Activated CD4-positive, alpha-beta T cell treated with anti-CD3 and anti-CD28 coated beads, Interleukin-2, amount 10 ng/mL, durations not matched to agents 7 days and 5 days (primary cell): ENCODE results near the gene SNX8. TPM values are rescaled to one million over a fixed set of nuclear protein-coding genes. Genes with fewer than 3 reads are reported as not detected.
"Not testable (repeated sequence)": the region's sequence is repeated elsewhere in the genome, so short reads cannot be mapped to it uniquely, and the experiment has no call there.

Experiments used
- CTCF ChIA-PET: fragments of 350-600 bp; sonication (Branson Sonifier 250); formaldehyde crosslinking; loops from one replicate; lab custom pipeline; 2021; ENCODE audit warnings: antibody characterized with exemption; lab: Charles Lee
- POLR2A ChIA-PET: fragments of 350-600 bp; sonication (Branson Sonifier 250); formaldehyde crosslinking; loops from one replicate; lab custom pipeline; 2021; ENCODE audit warnings: antibody characterized with exemption; lab: Charles Lee
- DNase-seq: peaks from one replicate; pipeline ENCODE4 v3.0.0-alpha.2; 2020
- H3K27ac Mint-ChIP-seq: one replicate; pipeline ENCODE4 v1.8.0; 2021; ENCODE audit warnings: mild to moderate bottlenecking, moderate library complexity, mixed read lengths
- H3K27me3 Mint-ChIP-seq: one replicate; pipeline ENCODE4 v1.8.0; 2021; ENCODE audit warnings: mixed read lengths
- H3K36me3 Mint-ChIP-seq: one replicate; pipeline ENCODE4 v1.8.0; 2021; ENCODE audit warnings: low read depth, mixed read lengths
- H3K4me1 Mint-ChIP-seq: one replicate; pipeline ENCODE4 v1.8.0; 2021; ENCODE audit warnings: mixed read lengths
- H3K4me3 Mint-ChIP-seq: one replicate; pipeline ENCODE4 v1.8.0; 2021; ENCODE audit warnings: mild to moderate bottlenecking, moderate library complexity, mixed read lengths
- H3K9me3 Mint-ChIP-seq: one replicate; pipeline ENCODE4 v1.8.0; 2021; ENCODE audit warnings: mixed read lengths
- total RNA-seq, 2 experiments: library from RNA; stranded (reverse); gene quantifications; one replicate each; pipeline ENCODE4 v1.2.3, GENCODE V29; 2021

SNX8 gene
- total RNA-seq, 2 experiments from 2014 or later: 27.2 to 28.0 TPM

- ChIA-PET CTCF (interaction anchor here (1.4 kb wide), 1 partner anchor 20 kb away, joined by 5 read pairs; no protein-coding TSS in a partner anchor), POLR2A (no interaction called here)
- DNase-seq: no peak
- peaks cover 7% of the 10 kb centered on the region for H3K4me1 Mint-ChIP-seq
- no peak overlapping the region for H3K4me3 Mint-ChIP-seq
- no peaks in the 10 kb centered on the region for H3K9me3 Mint-ChIP-seq
- no peak overlapping the region for H3K27ac Mint-ChIP-seq
- no peaks in the 10 kb centered on the region for H3K27me3 Mint-ChIP-seq
- no peaks in the 10 kb centered on the region for H3K36me3 Mint-ChIP-seq
These were observed 3.5 kb upstream of the SNX8 start for GRCh38 chr7:2317556-2318293.

DNA sequence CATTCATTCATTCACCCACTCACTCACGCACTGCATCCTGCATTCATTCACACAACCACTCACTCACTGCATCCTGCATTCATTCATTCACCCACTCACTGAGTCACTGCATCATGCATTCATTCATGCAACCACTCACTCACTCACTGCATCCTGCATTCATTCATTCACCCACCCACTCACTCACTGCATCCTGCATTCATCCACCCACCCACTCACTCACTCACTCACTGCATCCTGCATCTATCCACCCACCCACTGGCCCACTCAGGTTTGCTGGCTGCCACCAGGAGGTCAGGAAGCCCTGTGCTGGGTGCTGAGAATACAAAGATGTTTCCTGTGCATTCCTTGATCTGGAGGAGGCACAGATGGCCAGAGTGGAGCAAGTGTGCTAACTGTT is 2.3 kb upstream of the SNX8 start:
- H3K27me3 Mint-ChIP-seq: no peaks in the 10 kb centered on the region
- H3K9me3 Mint-ChIP-seq: no peaks in the 10 kb centered on the region
- DNase-seq: no peak
- no peaks in the 10 kb centered on the region for H3K36me3 Mint-ChIP-seq
- no peak overlapping the region for H3K4me3 Mint-ChIP-seq
- ChIA-PET POLR2A (no interaction called here), CTCF (interaction anchor here (1.4 kb wide), 1 partner anchor 21 kb away, joined by 5 read pairs; no protein-coding TSS in a partner anchor)
- peaks cover 13% of the 10 kb centered on the region for H3K4me1 Mint-ChIP-seq
- H3K27ac Mint-ChIP-seq: no peak overlapping the region

DNA sequence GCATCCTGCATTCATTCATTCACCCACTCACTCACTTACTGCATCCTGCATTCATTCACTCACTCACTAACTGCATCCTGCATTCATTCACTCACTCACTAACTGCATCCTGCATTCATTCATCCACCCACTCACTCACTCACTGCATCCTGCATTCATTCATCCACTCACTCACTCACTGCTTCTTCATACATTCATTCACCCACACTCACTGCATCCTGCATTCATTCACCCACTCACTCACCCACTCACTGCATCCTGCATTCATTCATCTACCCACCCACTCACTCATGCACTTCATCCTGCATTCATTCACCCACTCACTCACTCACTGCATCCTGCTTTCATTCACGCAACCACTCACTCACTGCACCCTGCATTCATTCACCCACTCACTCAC is 1.5 kb upstream of the SNX8 start:
- Mint-ChIP-seq H3K36me3 (no peaks in the 10 kb centered on the region), H3K9me3 (no peaks in the 10 kb centered on the region), H3K4me1 (peaks cover 13% of the 10 kb centered on the region), H3K4me3 (no peak overlapping the region), H3K27me3 (no peaks in the 10 kb centered on the region), H3K27ac (no peak overlapping the region)
- DNase-seq: no peak
- POLR2A ChIA-PET: no interaction called here
- CTCF ChIA-PET: no interaction called here

GRCh38 chr7:2314956-2315530 is 802 bp upstream of the SNX8 start:
- H3K9me3 Mint-ChIP-seq, H3K36me3 Mint-ChIP-seq, CTCF ChIA-PET, DNase-seq, H3K4me3 Mint-ChIP-seq, H3K27ac Mint-ChIP-seq, POLR2A ChIA-PET, H3K27me3 Mint-ChIP-seq: not testable (repeated sequence)
- H3K4me1 Mint-ChIP-seq: peaks cover 13% of the 10 kb centered on the region

DNA sequence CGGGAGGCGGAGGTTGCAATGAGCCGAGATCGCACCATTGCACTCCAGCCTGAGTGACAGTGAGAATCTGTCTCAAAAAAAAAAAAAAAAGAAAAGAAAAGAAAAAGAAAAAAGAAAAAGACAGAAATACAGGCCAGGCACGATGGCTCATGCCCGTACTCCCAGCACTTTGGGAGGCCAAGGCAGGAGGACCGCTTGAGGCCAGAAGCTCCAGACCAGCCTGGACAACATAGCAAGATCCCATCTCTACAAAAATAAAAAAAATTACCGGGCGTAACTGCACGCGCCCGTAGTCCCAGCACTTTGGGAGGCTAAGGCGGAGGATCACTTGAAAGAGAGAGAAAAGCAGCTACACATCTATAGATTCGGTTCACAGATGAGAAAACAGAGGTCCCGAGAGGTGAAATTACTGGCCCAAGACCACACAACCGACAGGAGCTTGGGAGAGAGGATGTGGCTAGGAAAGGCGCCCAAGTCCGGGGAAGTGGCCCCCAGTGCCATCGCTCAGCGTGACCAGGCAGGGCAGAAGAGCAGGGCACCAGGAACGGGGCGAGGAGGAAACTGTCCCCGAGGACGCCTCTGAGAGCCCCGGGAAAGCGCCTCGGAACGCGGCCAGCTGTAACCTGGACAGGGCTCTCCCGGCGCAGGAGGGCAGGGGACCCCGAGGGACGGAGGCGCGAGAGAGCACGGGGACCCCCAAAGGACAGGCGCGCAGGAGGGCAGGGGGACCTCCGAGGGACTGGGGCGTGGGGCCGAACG is 612 bp downstream of the SNX8 start:
- CTCF ChIA-PET: no interaction called here
- H3K4me3 Mint-ChIP-seq: no peak overlapping the region

DNA sequence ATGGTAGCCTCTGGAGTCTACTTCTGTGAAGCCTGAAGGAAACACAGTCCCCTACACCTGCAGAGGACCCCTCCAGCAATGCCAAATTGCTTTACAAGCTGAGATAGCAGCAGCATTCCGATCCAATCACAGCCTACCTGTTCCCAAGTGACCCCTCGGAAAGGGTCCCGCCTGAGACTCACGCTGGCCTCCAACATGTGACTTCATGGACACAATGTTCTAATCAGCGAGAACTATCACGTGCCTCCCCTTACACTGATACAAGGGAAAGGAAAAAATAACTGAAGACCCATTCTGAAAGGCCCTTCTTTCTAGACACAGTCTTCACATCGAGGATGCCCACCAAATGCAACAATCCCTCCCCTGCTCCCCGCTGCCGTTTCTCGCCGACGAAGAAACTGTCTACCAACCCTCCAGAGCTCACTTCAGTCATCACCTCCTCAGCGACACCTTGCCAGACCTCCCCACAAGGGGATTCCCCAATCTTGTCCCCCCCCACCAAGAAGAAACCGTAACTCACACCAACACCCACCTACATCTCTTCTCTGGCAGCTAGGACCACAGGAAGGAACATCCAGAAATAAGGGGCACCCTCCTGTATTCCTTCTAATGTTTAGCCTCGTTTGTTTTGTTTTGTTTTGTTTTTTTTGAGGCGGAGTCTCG is 1.8 kb downstream of the SNX8 start:
- peak overlapping the region; percentile 25 for H3K4me3 Mint-ChIP-seq
- CTCF ChIA-PET: no interaction called here
- H3K27me3 Mint-ChIP-seq: no peaks in the 10 kb centered on the region
- no peaks in the 10 kb centered on the region for H3K36me3 Mint-ChIP-seq
- H3K4me1 Mint-ChIP-seq: peaks cover 13% of the 10 kb centered on the region
- DNase-seq: no peak
- POLR2A ChIA-PET: no interaction called here
- H3K9me3 Mint-ChIP-seq: no peaks in the 10 kb centered on the region
- peak overlapping the region; percentile 21 for H3K27ac Mint-ChIP-seq

More for the DNA sequence above, 612 bp downstream of the SNX8 start:
- Mint-ChIP-seq H3K27ac (peak overlapping the region; percentile 93), H3K36me3 (no peaks in the 10 kb centered on the region), H3K9me3 (no peaks in the 10 kb centered on the region), H3K27me3 (no peaks in the 10 kb centered on the region), H3K4me1 (peaks cover 13% of the 10 kb centered on the region)
- DNase-seq: peak; percentile 7
- POLR2A ChIA-PET: interaction anchor here (0.6 kb wide), 1 partner anchor 301 kb away, joined by 3 read pairs; no protein-coding TSS in a partner anchor

- POLR2A ChIA-PET: no interaction called here
These were observed 4.3 kb downstream of the SNX8 start for GRCh38 chr7:2309889-2310331.

DNA sequence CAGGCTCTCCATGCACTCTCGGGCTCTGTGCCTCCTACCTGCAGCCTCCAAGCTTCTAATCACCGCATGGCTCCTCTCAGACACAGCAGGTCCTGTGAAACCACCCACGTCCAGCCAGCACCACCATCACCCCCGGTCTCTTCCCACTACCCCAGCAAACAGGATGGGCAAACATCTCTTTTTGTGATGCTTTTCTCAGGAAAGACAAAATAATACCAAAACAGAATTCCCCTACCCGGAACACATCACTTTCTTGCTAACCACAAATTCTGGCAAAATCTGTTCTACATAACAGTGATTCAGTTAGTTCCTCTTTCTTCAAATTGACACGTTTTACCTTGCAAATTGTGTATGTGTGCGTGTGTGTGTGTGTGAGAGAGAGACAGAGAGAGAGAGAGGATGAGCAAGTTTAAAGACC is 6.5 kb downstream of the SNX8 start:
- DNase-seq: no peak
- H3K9me3 Mint-ChIP-seq: no peaks in the 10 kb centered on the region
- no peak overlapping the region for H3K4me3 Mint-ChIP-seq
- no peaks in the 10 kb centered on the region for H3K36me3 Mint-ChIP-seq
- peaks cover 9% of the 10 kb centered on the region for H3K4me1 Mint-ChIP-seq
- ChIA-PET POLR2A (no interaction called here), CTCF (no interaction called here)
- H3K27ac Mint-ChIP-seq: no peak overlapping the region
- H3K27me3 Mint-ChIP-seq: no peaks in the 10 kb centered on the region

More at GRCh38 chr7:2309889-2310331, 4.3 kb downstream of the SNX8 start:
- no peak overlapping the region for H3K4me3 Mint-ChIP-seq
- H3K27me3 Mint-ChIP-seq: no peaks in the 10 kb centered on the region
- no peak for DNase-seq
- H3K36me3 Mint-ChIP-seq: no peaks in the 10 kb centered on the region
- H3K9me3 Mint-ChIP-seq: no peaks in the 10 kb centered on the region
- CTCF ChIA-PET: interaction anchor here (1.1 kb wide), 1 partner anchor 102 kb away, joined by 4 read pairs; no protein-coding TSS in a partner anchor
- no peak overlapping the region for H3K27ac Mint-ChIP-seq
- peaks cover 13% of the 10 kb centered on the region for H3K4me1 Mint-ChIP-seq

GRCh38 chr7:2306688-2307087 is 7.6 kb downstream of the SNX8 start:
- Mint-ChIP-seq H3K27ac (no peak overlapping the region), H3K9me3 (no peaks in the 10 kb centered on the region), H3K4me1 (peaks cover 3% of the 10 kb centered on the region), H3K27me3 (no peaks in the 10 kb centered on the region), H3K36me3 (no peaks in the 10 kb centered on the region), H3K4me3 (no peak overlapping the region)
- ChIA-PET CTCF (interaction anchor here (0.6 kb wide), 1 partner anchor 26 kb away, joined by 3 read pairs; no protein-coding TSS in a partner anchor), POLR2A (no interaction called here)
- DNase-seq: no peak

DNA sequence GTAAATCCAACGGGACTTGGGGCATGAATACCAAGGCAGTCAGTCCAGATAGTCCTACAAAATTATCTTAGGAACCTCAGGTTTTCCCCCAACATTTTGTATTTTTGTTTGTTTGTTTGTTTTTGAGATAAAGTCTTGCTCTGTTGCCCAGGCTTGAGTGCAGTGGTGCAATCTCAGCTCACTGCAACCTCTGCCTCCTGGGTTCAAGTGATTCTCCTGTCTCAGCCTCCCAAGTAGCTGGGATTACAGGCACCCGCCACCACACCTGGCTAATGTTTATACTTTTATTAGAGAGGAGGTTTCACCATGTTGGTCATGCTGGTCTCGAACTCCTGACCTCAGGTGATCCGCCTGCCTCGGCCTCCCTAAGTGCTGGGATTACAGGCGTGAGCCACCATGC is 9.0 kb downstream of the SNX8 start:
- H3K4me1 Mint-ChIP-seq, DNase-seq, H3K27ac Mint-ChIP-seq, H3K36me3 Mint-ChIP-seq, H3K27me3 Mint-ChIP-seq, H3K9me3 Mint-ChIP-seq, H3K4me3 Mint-ChIP-seq, POLR2A ChIA-PET: not testable (repeated sequence)
- CTCF ChIA-PET: interaction anchor here (1.4 kb wide), 1 partner anchor 10 kb away, joined by 3 read pairs; no protein-coding TSS in a partner anchor

- H3K36me3 Mint-ChIP-seq, H3K27ac Mint-ChIP-seq, POLR2A ChIA-PET, H3K9me3 Mint-ChIP-seq, DNase-seq, H3K4me3 Mint-ChIP-seq, H3K27me3 Mint-ChIP-seq: not testable (repeated sequence)
- CTCF ChIA-PET: interaction anchor here (0.6 to 0.7 kb wide), 2 partner anchors 116 to 779 kb away, joined by 3 to 4 read pairs; no protein-coding TSS in a partner anchor
- H3K4me1 Mint-ChIP-seq: peaks cover 13% of the 10 kb centered on the region
These were observed 10.7 kb downstream of the SNX8 start for GRCh38 chr7:2303520-2303919.

- CTCF ChIA-PET, POLR2A ChIA-PET: not testable (repeated sequence)
These were observed 11.4 kb downstream of the SNX8 start for GRCh38 chr7:2302743-2303397.

More at GRCh38 chr7:2302743-2303397, 11.4 kb downstream of the SNX8 start:
- H3K9me3 Mint-ChIP-seq, H3K36me3 Mint-ChIP-seq, H3K4me3 Mint-ChIP-seq, H3K27me3 Mint-ChIP-seq, H3K27ac Mint-ChIP-seq, DNase-seq: not testable (repeated sequence)
- peaks cover 13% of the 10 kb centered on the region for H3K4me1 Mint-ChIP-seq
